MM.1S (cell line): ENCODE data around the gene PDPK1.
"Not testable (repeated sequence)": the region's sequence is repeated elsewhere in the genome, so short reads cannot be mapped to it uniquely, and the experiment has no call there.

Experiments used
- CTCF ChIP-seq: fragments of 300-600 bp; sonication (generic); IDR thresholded peaks from 2 replicates; pipeline ENCODE4 v1.5.1; 2016; ENCODE audit warnings: antibody characterized with exemption, low read length, mixed read lengths
- EZH2phosphoT487 ChIP-seq: fragments of 300-600 bp; sonication (generic); IDR thresholded peaks from 2 replicates; pipeline ENCODE4 v1.6.1; 2018; ENCODE audit warnings: antibody characterized with exemption, low read length

GRCh38 chr16:2627075-2627474, 89.3 kb downstream of the PDPK1 start:
- not testable (repeated sequence) for TF ChIP-seq CTCF, EZH2phosphoT487
